Upper lobe of left lung (tissue), 6 donors: ENCODE measurements around the gene CD59. TPM values are rescaled to one million over a fixed set of nuclear protein-coding genes. Genes with fewer than 3 reads are reported as not detected.

Experiments used
- ATAC-seq, 2 donors: fragments of 200-7000 bp; cut with Tn5 transposase; one replicate each; pipeline ENCODE4 v1.9.1; 2022; ENCODE audit warnings: mild to moderate bottlenecking in 2 of 2, moderate library complexity in 2 of 2; ENCODE audit not compliant: low FRiP score in 2 of 2
- DNase-seq, 2 donors: peaks; one replicate each; pipeline ENCODE4 v3.0.0-alpha.2; 2019 to 2020
- H3K27ac ChIP-seq, 4 donors: fragments of 200-600 bp; sonication (generic); one replicate each; pipeline ENCODE4 v1.5.1; 2016 to 2019
- H3K27me3 ChIP-seq, 4 donors: fragments of 200-600 bp; sonication (generic); one replicate each; pipeline ENCODE4 v1.5.1; 2017 to 2019
- H3K36me3 ChIP-seq, 4 donors: fragments of 200-600 bp; sonication (generic); one replicate each; pipeline ENCODE4 v1.5.1; 2016 to 2019
- H3K4me1 ChIP-seq, 4 donors: fragments of 200-600 bp; sonication (generic); one replicate each; pipeline ENCODE4 v1.5.1; 2018 to 2019
- H3K4me3 ChIP-seq, 4 donors: fragments of 200-600 bp; sonication (generic); one replicate each; pipeline ENCODE4 v1.5.1; 2017 to 2019; ENCODE audit warnings: mild to moderate bottlenecking in 2 of 4, moderate library complexity in 1 of 4
- H3K9me3 ChIP-seq, 4 donors: fragments of 200-600 bp; sonication (generic); one replicate each; pipeline ENCODE4 v1.5.1; 2018 to 2019
- EP300 ChIP-seq, 4 donors: sonication (generic); formaldehyde crosslinking; IDR thresholded peaks; one replicate each; pipeline ENCODE4 v1.5.1; 2017; ENCODE audit warnings: antibody characterized with exemption in 4 of 4, control low read depth in 2 of 4
- POLR2A ChIP-seq, 4 donors: fragments of 450-650 bp; IDR thresholded peaks; one replicate each; pipeline ENCODE4 v1.5.1; 2016 to 2017; ENCODE audit warnings: antibody characterized with exemption in 4 of 4, mild to moderate bottlenecking in 2 of 4
- POLR2AphosphoS5 ChIP-seq, 2 donors: sonication (generic); formaldehyde crosslinking; IDR thresholded peaks; one replicate each; pipeline ENCODE4 v1.5.1; 2017; ENCODE audit warnings: antibody characterized with exemption in 2 of 2
- WGBS, 2 donors: methylation state at CpG; one replicate each; pipeline ENCODE4 v1.1.5; 2017 to 2018; 5-methylcytosine and 5-hydroxymethylcytosine counted together
- total RNA-seq, 6 donors: library from RNA; depleted of rRNA in 4 of 6; stranded (reverse); fragments of >200 nt in 4 of 6; gene quantifications; one replicate each; pipeline versions ENCODE4 v1.1.0 to v1.2.1, GENCODE V29; 2016 to 2021
- TF ChIP-seq, protein P1 (sequence below), 6 experiments: fragments of 450-650 bp in 4 of 6; fragments of 200-600 bp in 2 of 6; sonication (generic) in 2 of 6; IDR thresholded peaks; one replicate each; pipeline ENCODE4 v1.5.1; 2016 to 2019; ENCODE audit warnings: antibody characterized with exemption in 6 of 6
- donor health status: DM: no; HTN: no; CAD: no; lungs with moderate emphysema.
- donor health status: DM: no; HTN: yes; CAD: no; lungs with severe emphysema.

The CD59 gene
- total RNA-seq, 6 donors from 2014 or later = 57.6 to 914 (median 315) TPM

DNA sequence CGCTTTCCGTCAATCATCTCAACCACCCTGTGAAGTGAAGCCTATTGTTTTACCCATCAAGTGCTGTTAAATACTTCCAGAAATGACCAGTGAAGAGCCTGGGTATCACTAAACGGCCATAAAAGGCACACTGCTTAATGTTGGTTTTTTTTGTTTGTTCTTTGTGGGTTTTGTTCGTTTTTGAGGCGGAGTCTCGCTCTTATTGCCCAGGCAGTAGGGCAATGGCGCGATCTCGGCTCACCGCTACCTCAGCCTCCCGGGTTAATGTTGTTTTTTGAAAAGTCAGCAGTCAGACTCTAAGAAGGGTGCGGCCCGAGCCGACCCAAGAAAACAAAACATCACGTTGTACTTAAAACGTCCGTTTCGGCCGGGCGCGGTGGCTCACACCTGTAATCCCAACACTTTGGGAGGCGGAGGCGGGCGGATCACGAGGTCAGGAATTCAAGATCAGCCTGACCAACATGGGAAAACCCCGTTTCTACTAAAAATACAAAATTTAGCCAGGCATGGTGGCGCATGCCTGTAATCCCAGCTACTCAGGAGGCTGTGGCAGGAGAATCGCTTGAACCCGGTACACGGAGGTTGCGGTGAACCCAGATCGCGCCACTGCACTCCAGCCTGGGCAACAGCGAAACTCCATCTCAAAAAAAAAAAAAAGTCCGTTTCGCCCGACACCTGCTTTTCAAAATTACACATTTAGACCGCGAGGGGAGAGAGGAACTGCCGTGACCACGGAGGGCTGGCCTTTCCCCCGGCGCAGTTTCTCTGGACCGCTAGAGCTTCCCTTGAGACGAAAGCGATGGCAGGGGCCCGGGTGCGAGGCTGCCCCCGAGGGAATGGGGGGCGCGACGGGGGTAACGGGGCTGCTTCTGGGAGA lies 714 bp downstream of the CD59 start:
- H3K4me1 ChIP-seq = peaks cover 26 to 54% (median 41%) of the 10 kb centered on the region in 4 donors
- no peaks in the 10 kb centered on the region for H3K9me3 ChIP-seq
- H3K4me3 ChIP-seq = peak overlapping the region; percentile 68 to 90 (median 77)
- peaks cover 0 to 13% (median 0%) of the 10 kb centered on the region in 4 donors for H3K36me3 ChIP-seq
- peak overlapping the region; percentile 96 to 98 (median 96) for H3K27ac ChIP-seq
- DNase-seq = peak; percentile 38 to 57
- no peaks in the 10 kb centered on the region for H3K27me3 ChIP-seq
- peak; percentile 1 to 54 for ATAC-seq
- TF ChIP-seq, protein P1, sequence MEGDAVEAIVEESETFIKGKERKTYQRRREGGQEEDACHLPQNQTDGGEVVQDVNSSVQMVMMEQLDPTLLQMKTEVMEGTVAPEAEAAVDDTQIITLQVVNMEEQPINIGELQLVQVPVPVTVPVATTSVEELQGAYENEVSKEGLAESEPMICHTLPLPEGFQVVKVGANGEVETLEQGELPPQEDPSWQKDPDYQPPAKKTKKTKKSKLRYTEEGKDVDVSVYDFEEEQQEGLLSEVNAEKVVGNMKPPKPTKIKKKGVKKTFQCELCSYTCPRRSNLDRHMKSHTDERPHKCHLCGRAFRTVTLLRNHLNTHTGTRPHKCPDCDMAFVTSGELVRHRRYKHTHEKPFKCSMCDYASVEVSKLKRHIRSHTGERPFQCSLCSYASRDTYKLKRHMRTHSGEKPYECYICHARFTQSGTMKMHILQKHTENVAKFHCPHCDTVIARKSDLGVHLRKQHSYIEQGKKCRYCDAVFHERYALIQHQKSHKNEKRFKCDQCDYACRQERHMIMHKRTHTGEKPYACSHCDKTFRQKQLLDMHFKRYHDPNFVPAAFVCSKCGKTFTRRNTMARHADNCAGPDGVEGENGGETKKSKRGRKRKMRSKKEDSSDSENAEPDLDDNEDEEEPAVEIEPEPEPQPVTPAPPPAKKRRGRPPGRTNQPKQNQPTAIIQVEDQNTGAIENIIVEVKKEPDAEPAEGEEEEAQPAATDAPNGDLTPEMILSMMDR (IDR thresholded peaks at IDR 0.05) = peak in 2 of 6 experiments; percentile 10 to 42
- no peak for TF ChIP-seq EP300 (IDR thresholded peaks at IDR 0.05)
- TF ChIP-seq POLR2A (IDR thresholded peaks at IDR 0.05) = no peak
- TF ChIP-seq POLR2AphosphoS5 (IDR thresholded peaks at IDR 0.05) = peak in 1 of 2 donors; percentile 27
- 1 to 2% methylated on average over 40 to 50 of the region's 53 CpGs for WGBS, 2 donors

DNA sequence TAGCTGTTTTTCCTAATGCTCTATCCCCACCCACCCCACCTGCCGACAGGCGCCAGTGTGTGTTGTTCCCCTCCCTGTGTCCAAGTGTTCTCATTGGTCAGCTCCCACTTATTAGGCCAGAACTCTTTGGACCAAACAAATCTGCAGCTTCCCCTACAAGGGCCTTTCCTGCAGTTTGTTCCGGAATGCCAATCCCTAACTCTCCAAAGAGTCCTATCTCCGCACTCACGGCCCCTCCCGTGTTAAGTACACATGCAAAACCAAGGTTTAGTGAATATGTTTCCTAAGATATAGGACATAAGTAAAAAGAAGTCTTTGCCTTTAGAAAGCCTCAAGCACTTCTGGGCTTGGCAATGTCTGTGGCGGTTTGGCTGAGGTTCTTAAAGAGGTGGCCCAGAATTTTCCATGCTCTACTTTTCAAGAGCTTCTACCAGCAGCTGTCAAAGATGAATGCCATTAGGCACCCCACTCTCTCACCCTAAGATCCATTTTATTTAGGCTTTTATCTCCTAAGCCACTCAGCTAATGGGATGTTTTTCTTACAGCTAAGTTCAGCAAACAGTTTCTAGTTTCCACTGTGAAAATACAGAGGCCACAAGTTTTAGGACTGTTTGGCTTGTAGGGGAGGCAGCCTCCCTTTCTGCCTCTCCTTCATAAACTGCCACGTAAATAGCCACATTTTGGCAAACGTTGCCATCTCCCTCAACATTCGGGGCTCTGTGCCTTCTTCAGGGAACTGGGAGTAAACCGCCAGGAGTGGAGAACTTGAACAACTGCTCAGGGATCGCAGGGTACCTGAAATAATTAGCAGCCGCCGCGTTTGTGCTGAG lies 1.6 kb downstream of the CD59 start:
- peak in 1 of 2 donors; percentile 82 for DNase-seq
- peak overlapping the region; percentile 68 to 90 (median 77) for H3K4me3 ChIP-seq
- peaks cover 0 to 20% (median 0%) of the 10 kb centered on the region in 4 donors for H3K36me3 ChIP-seq
- TF ChIP-seq POLR2AphosphoS5 (IDR thresholded peaks at IDR 0.05) (peak in 1 of 2 donors; percentile 67), POLR2A (IDR thresholded peaks at IDR 0.05) (peak in 2 of 4 donors; percentile 11 to 32), EP300 (IDR thresholded peaks at IDR 0.05) (peak in 1 of 4 donors; percentile 52)
- TF ChIP-seq, protein P1 (IDR thresholded peaks at IDR 0.05) = no peak
- H3K4me1 ChIP-seq = peaks cover 26 to 62% (median 46%) of the 10 kb centered on the region in 4 donors
- no peaks in the 10 kb centered on the region for H3K27me3 ChIP-seq
- ATAC-seq = peak; percentile 11 to 60
- 18 to 21% methylated on average over 15 of the region's 15 CpGs for WGBS, 2 donors
- peak overlapping the region; percentile 96 to 98 (median 96) for H3K27ac ChIP-seq
- no peaks in the 10 kb centered on the region for H3K9me3 ChIP-seq

DNA sequence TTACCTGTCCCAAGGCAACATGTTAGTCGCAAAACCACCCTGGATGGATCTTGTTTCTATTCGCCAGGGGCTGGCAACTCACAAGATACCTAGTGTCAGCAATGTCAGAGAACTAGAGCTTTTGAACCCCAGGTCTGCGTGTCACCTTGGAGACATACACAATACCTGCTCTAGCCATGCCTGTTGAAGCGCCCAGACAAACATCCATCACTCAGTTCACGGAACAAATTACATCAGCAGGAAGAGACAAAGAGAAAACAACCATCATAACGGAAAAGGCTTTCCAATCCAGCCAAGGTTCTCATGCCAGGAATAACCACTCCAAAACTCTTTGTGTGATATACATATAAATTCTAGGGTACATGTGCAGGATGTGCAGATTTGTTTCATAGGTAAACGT lies 2.2 kb downstream of the CD59 start:
- TF ChIP-seq, protein P1 (IDR thresholded peaks at IDR 0.05) = no peak
- TF ChIP-seq EP300 (IDR thresholded peaks at IDR 0.05) (peak in 1 of 4 donors; percentile 66), POLR2A (IDR thresholded peaks at IDR 0.05) (peak in 1 of 4 donors; percentile 6), POLR2AphosphoS5 (IDR thresholded peaks at IDR 0.05) (peak in 1 of 2 donors; percentile 15)
- DNase-seq (no peak), ATAC-seq (no peak)
- Histone ChIP-seq H3K36me3 (peaks cover 0 to 21% (median 0%) of the 10 kb centered on the region in 4 donors), H3K4me3 (peak overlapping the region; percentile 68 to 90 (median 77)), H3K27me3 (no peaks in the 10 kb centered on the region), H3K9me3 (no peaks in the 10 kb centered on the region), H3K4me1 (peaks cover 26 to 69% (median 46%) of the 10 kb centered on the region in 4 donors), H3K27ac (peak overlapping the region; percentile 96 to 98 (median 96))
- 49 to 50% methylated on average over 7 of the region's 7 CpGs for WGBS, 2 donors

DNA sequence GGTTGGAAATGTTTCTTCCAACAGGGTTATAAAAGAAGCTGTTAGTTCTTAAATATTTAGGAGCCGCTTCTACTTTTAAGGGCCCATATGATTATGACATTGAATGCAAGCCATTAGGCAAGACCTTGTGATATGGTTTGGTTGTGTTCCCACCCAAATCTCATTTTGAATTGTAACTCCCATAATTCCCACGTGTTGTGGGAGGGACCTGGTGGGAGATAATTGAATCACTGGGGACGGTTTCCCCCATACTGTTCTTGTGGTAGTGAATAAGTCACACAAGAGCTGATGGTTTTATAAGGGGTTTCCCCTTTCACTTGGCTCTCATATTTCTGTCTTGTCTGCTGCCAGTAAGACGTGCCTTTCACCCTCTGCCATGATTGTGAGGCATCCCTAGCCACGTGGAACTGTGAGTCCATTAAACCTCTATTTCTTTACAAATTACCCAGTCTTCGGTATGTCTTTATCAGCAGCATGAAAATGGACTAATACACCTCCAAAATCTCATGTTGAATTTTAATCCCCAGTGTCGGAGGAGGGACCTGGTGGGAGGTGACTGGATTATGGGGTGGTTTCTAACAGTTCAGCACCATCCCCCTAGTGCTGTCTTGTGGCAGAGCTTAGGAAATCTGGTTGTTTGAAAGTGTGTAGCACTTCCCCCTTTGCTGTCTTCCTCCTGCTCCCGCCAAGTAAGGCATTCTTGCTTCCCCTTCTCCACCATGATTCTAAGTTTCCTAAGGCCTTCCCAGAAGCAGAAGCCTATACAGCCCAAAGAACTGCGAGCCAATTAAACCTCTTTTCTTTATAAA lies 4.3 kb downstream of the CD59 start:
- H3K9me3 ChIP-seq = no peaks in the 10 kb centered on the region
- H3K27ac ChIP-seq = peak overlapping the region; percentile 96 to 98 (median 96)
- peak overlapping the region in 1 of 4 donors; percentile 90 for H3K4me3 ChIP-seq
- peaks cover 0 to 21% (median 0%) of the 10 kb centered on the region in 4 donors for H3K36me3 ChIP-seq
- TF ChIP-seq EP300 (IDR thresholded peaks at IDR 0.05) = no peak
- TF ChIP-seq, protein P1 (IDR thresholded peaks at IDR 0.05) = no peak
- TF ChIP-seq POLR2A (IDR thresholded peaks at IDR 0.05) = no peak
- no peak for TF ChIP-seq POLR2AphosphoS5 (IDR thresholded peaks at IDR 0.05)
- H3K4me1 ChIP-seq = peaks cover 31 to 75% (median 46%) of the 10 kb centered on the region in 4 donors
- H3K27me3 ChIP-seq = no peaks in the 10 kb centered on the region
- ATAC-seq (peak in 1 of 2 donors; percentile 40), DNase-seq (peak in 1 of 2 donors; percentile 38)
- WGBS, 2 donors = 55 to 65% methylated on average over 9 of the region's 9 CpGs
